OCI-LY1 (cell line): ENCODE results near the gene PDE3A.

Experiments used
- CTCF ChIP-seq: fragments of 200-600 bp; sonication (generic), shearing (Covaris generic); IDR thresholded peaks from 2 replicates; pipeline ENCODE4 v1.5.1; 2017; ENCODE audit warnings: mild to moderate bottlenecking, antibody characterized with exemption, low read length, moderate library complexity, mixed read lengths
- EZH2 ChIP-seq: fragments of 200-600 bp; sonication (generic), shearing (Covaris generic); IDR thresholded peaks from 2 replicates; pipeline ENCODE4 v1.8.0; 2017; ENCODE audit warnings: borderline replicate concordance, mixed run types, mild to moderate bottlenecking, antibody characterized with exemption, low read length, moderate library complexity, mixed read lengths

- TF ChIP-seq CTCF (peak; percentile 22; the same call in 1 of the 2 replicates), EZH2 (no peak)
These were observed 347.7 kb downstream of the PDE3A start for GRCh38 chr12:20716037-20716436.
